H9 (cell line): Measurements from ENCODE around the gene ITSN1. TPM values are rescaled to one million over a fixed set of nuclear protein-coding genes. Genes with fewer than 3 reads are reported as not detected.

ENCODE experiments used
- DNase-seq: peaks from one replicate; pipeline ENCODE4 v3.0.0-alpha.2; 2017
- H2AFZ ChIP-seq: one replicate; pipeline ENCODE4 v1.6.1; 2013; ENCODE audit warnings: mild to moderate bottlenecking, low read length, control low read depth, moderate library complexity
- H2AK5ac ChIP-seq: 2 replicates; pipeline ENCODE4 v1.6.1; 2013; ENCODE audit warnings: low read length, control low read depth, mixed read lengths; ENCODE audit not compliant: insufficient read length
- H2BK120ac ChIP-seq: one replicate; pipeline ENCODE4 v1.6.1; 2013; ENCODE audit warnings: low read depth, mild to moderate bottlenecking, low read length, control low read depth, inconsistent platforms; ENCODE audit not compliant: poor library complexity, severe bottlenecking
- H2BK12ac ChIP-seq: 2 replicates; pipeline ENCODE4 v1.6.1; 2013; ENCODE audit warnings: low read length, control low read depth, mixed read lengths, low read depth; ENCODE audit not compliant: insufficient read length
- H2BK15ac ChIP-seq: 2 replicates; pipeline ENCODE4 v1.6.1; 2013; ENCODE audit warnings: low read depth, low read length, control low read depth
- H2BK20ac ChIP-seq: one replicate; pipeline ENCODE4 v1.6.1; 2013; ENCODE audit warnings: low read depth, mild to moderate bottlenecking, low read length, control low read depth, inconsistent platforms; ENCODE audit not compliant: poor library complexity, severe bottlenecking
- H2BK5ac ChIP-seq: 2 replicates; pipeline ENCODE4 v1.6.1; 2013; ENCODE audit warnings: low read length, control low read depth, mixed read lengths; ENCODE audit not compliant: insufficient read length
- H3K14ac ChIP-seq: 2 replicates; pipeline ENCODE4 v1.6.1; 2013; ENCODE audit warnings: low read length, control low read depth; ENCODE audit not compliant: insufficient read depth
- H3K18ac ChIP-seq: 2 replicates; pipeline ENCODE4 v1.6.1; 2013; ENCODE audit warnings: low read depth, mild to moderate bottlenecking, mixed read lengths, low read length, control low read depth; ENCODE audit not compliant: insufficient read length
- H3K23ac ChIP-seq: 2 replicates; pipeline ENCODE4 v1.6.1; 2013; ENCODE audit warnings: low read length, control low read depth, mixed read lengths, low read depth; ENCODE audit not compliant: insufficient read length
- H3K23me2 ChIP-seq: 2 replicates; pipeline ENCODE4 v1.6.1; 2013; ENCODE audit warnings: low read depth, mild to moderate bottlenecking, mixed read lengths, low read length, control low read depth; ENCODE audit not compliant: insufficient read length, poor library complexity, severe bottlenecking
- H3K27ac ChIP-seq: 2 replicates; pipeline ENCODE4 v1.5.1; 2013; ENCODE audit warnings: low read length, control low read depth, mixed read lengths, low read depth; ENCODE audit not compliant: insufficient read length
- H3K27me3 ChIP-seq: 2 replicates; pipeline ENCODE4 v1.6.1; 2013; ENCODE audit warnings: low read length, control low read depth, inconsistent platforms; ENCODE audit not compliant: insufficient read depth
- H3K4ac ChIP-seq: 2 replicates; pipeline ENCODE4 v1.6.1; 2013; ENCODE audit warnings: low read depth, mild to moderate bottlenecking, control low read depth, inconsistent platforms, low read length, moderate library complexity
- H3K4me1 ChIP-seq: 2 replicates; pipeline ENCODE4 v1.6.1; 2013; ENCODE audit warnings: low read length, control low read depth, inconsistent platforms; ENCODE audit not compliant: insufficient read depth
- H3K4me2 ChIP-seq: 2 replicates; pipeline ENCODE4 v1.6.1; 2013; ENCODE audit warnings: low read length, control low read depth, mixed read lengths; ENCODE audit not compliant: insufficient read length, insufficient read depth
- H3K56ac ChIP-seq: 2 replicates; pipeline ENCODE4 v1.6.1; 2013; ENCODE audit warnings: low read depth, mild to moderate bottlenecking, mixed read lengths, low read length, control low read depth; ENCODE audit not compliant: insufficient read length
- H3K79me1 ChIP-seq: 2 replicates; pipeline ENCODE4 v1.6.1; 2013; ENCODE audit warnings: low read depth, mild to moderate bottlenecking, moderate library complexity, low read length, control low read depth, inconsistent platforms; ENCODE audit not compliant: insufficient read depth, poor library complexity, severe bottlenecking
- H3K79me2 ChIP-seq: 2 replicates; pipeline ENCODE4 v1.6.1; 2013; ENCODE audit warnings: low read length, control low read depth, inconsistent platforms; ENCODE audit not compliant: insufficient read depth
- H3K9ac ChIP-seq: 2 replicates; pipeline ENCODE4 v1.6.1; 2013; ENCODE audit warnings: low read length, control low read depth, mixed read lengths; ENCODE audit not compliant: insufficient read length; ENCODE audit errors: extremely low read depth
- H3K9me3 ChIP-seq: one replicate; pipeline ENCODE4 v1.6.1; 2013; ENCODE audit warnings: low read depth, low read length, inconsistent platforms; ENCODE audit not compliant: control insufficient read depth
- H3T11ph ChIP-seq: one replicate; pipeline ENCODE4 v1.6.1; 2013; ENCODE audit warnings: mild to moderate bottlenecking, low read length, control low read depth, inconsistent platforms
- H4K20me1 ChIP-seq: one replicate; pipeline ENCODE4 v1.6.1; 2013; ENCODE audit not compliant: control insufficient read depth, insufficient read length, insufficient read depth
- H4K5ac ChIP-seq: 2 replicates; pipeline ENCODE4 v1.6.1; 2013; ENCODE audit warnings: low read depth, mild to moderate bottlenecking, mixed read lengths, low read length, control low read depth; ENCODE audit not compliant: insufficient read length
- H4K8ac ChIP-seq: replicated peaks from 2 replicates; pipeline ENCODE4 v1.6.1; 2013; ENCODE audit warnings: low read length, control low read depth, mixed read lengths, low read depth; ENCODE audit not compliant: insufficient read length
- H4K91ac ChIP-seq: 2 replicates; pipeline ENCODE4 v1.6.1; 2013; ENCODE audit warnings: low read depth, mild to moderate bottlenecking, moderate library complexity, mixed read lengths, low read length, control low read depth; ENCODE audit not compliant: insufficient read length
- H3K27ac Mint-ChIP-seq, 3 experiments: 2 replicates in 2 of 3; 3 replicates in 1 of 3; pipeline ENCODE4 v1.8.0; 2020 to 2021; ENCODE audit warnings: mixed read lengths in 3 of 3, mild to moderate bottlenecking in 1 of 3, moderate library complexity in 1 of 3
- H3K27me3 Mint-ChIP-seq: 2 replicates; pipeline ENCODE4 v1.8.0; 2021; ENCODE audit warnings: low read depth, mild to moderate bottlenecking, moderate library complexity, mixed read lengths
- H3K36me3 Mint-ChIP-seq, 3 experiments: 2 replicates in 2 of 3; 3 replicates in 1 of 3; pipeline ENCODE4 v1.8.0; 2020 to 2021; ENCODE audit warnings: low read depth in 3 of 3, mixed read lengths in 3 of 3; ENCODE audit not compliant: insufficient read depth in 1 of 3
- H3K4me1 Mint-ChIP-seq, 2 experiments: 2 replicates each; pipeline ENCODE4 v1.8.0; 2020; ENCODE audit warnings: mixed read lengths in 2 of 2
- H3K4me3 Mint-ChIP-seq, 2 experiments: 2 replicates in 1 of 2; 3 replicates in 1 of 2; pipeline ENCODE4 v1.8.0; 2020 to 2021; ENCODE audit warnings: mild to moderate bottlenecking in 2 of 2, mixed read lengths in 2 of 2, moderate library complexity in 1 of 2
- H3K9me3 Mint-ChIP-seq, 2 experiments: 2 replicates in 1 of 2; 3 replicates in 1 of 2; pipeline ENCODE4 v1.8.0; 2020; ENCODE audit warnings: mild to moderate bottlenecking in 2 of 2, mixed read lengths in 2 of 2, moderate library complexity in 1 of 2
- WGBS: extraction: QIAGEN DNeasy Blood & Tissue Kit; methylation state at CpG from one replicate; pipeline ENCODE4 v1.1.7; 2013; ENCODE audit warnings: missing lambda C conversion rate, low lambda C conversion rate, mixed read lengths; ENCODE audit not compliant: insufficient read length; ENCODE audit errors: extremely low coverage; 5-methylcytosine and 5-hydroxymethylcytosine counted together
- total RNA-seq: library from RNA; stranded (reverse); gene quantifications from 2 replicates; pipeline ENCODE4 v1.2.1, GENCODE V29; 2021
- TF ChIP-seq, protein P1 (sequence below): fragments of 200-600 bp; sonication (generic); conservative IDR thresholded peaks from 3 replicates; pipeline ENCODE4 v1.8.0; 2021; ENCODE audit warnings: antibody characterized with exemption, mild to moderate bottlenecking

Gene ITSN1
- total RNA-seq, 1 experiment from 2014 or later: 94.2 TPM

GRCh38 chr21:33619726-33620125 is 22.6 kb upstream of the ITSN1 start:
- Histone ChIP-seq H3K18ac (no peak overlapping the region), H3K4ac (no peak overlapping the region), H3K14ac (no peak overlapping the region), H2BK5ac (no peak overlapping the region), H3K79me1 (no peaks in the 10 kb centered on the region), H3K4me2 (no peak overlapping the region), H2AFZ (no peak overlapping the region), H2BK15ac (no peak overlapping the region), H4K20me1 (no peaks in the 10 kb centered on the region), H4K5ac (no peak overlapping the region), H2BK12ac (no peak overlapping the region), H3K56ac (no peak overlapping the region), H4K91ac (no peak overlapping the region), H3K9me3 (no peaks in the 10 kb centered on the region), H3K27me3 (no peaks in the 10 kb centered on the region), H3K27ac (no peak overlapping the region), H4K8ac (no peak overlapping the region), H2BK20ac (no peak overlapping the region), H3K23me2 (no peaks in the 10 kb centered on the region), H3K23ac (no peak overlapping the region), H2BK120ac (no peak overlapping the region), H3K9ac (no peak overlapping the region), H3K4me1 (no peaks in the 10 kb centered on the region), H3T11ph (no peak overlapping the region), H2AK5ac (no peak overlapping the region), H3K79me2 (no peaks in the 10 kb centered on the region)
- Mint-ChIP-seq H3K4me3 (no peak overlapping the region), H3K27me3 (no peaks in the 10 kb centered on the region; the same call in 1 of the 2 replicates), H3K27ac (no peak overlapping the region), H3K36me3 (peaks cover 7 to 38% (median 27%) of the 10 kb centered on the region in 3 experiments; a peak in 6 of 7 replicates), H3K4me1 (peaks cover 17 to 18% of the 10 kb centered on the region in 2 experiments), H3K9me3 (peaks cover 0 to 2% of the 10 kb centered on the region in 2 experiments; a peak in 1 of 5 replicates)
- DNase-seq: no peak
- TF ChIP-seq, protein P1, sequence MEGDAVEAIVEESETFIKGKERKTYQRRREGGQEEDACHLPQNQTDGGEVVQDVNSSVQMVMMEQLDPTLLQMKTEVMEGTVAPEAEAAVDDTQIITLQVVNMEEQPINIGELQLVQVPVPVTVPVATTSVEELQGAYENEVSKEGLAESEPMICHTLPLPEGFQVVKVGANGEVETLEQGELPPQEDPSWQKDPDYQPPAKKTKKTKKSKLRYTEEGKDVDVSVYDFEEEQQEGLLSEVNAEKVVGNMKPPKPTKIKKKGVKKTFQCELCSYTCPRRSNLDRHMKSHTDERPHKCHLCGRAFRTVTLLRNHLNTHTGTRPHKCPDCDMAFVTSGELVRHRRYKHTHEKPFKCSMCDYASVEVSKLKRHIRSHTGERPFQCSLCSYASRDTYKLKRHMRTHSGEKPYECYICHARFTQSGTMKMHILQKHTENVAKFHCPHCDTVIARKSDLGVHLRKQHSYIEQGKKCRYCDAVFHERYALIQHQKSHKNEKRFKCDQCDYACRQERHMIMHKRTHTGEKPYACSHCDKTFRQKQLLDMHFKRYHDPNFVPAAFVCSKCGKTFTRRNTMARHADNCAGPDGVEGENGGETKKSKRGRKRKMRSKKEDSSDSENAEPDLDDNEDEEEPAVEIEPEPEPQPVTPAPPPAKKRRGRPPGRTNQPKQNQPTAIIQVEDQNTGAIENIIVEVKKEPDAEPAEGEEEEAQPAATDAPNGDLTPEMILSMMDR: no peak
- WGBS: no CpG with 5 or more reads among the region's 4 CpGs
